Inflammatory macrophage (primary cell): ENCODE measurements around the gene LGI1.
A peak's percentile ranks its signal among the peaks of the same experiment; 100 is the strongest.
"Not testable (repeated sequence)": the region's sequence is repeated elsewhere in the genome, so short reads cannot be mapped to it uniquely, and the experiment has no call there.

Source experiments
- DNase-seq, 2 donors: peaks; one replicate each; pipeline ENCODE4 v3.0.0-alpha.2; 2020 to 2022

Gene LGI1

DNA sequence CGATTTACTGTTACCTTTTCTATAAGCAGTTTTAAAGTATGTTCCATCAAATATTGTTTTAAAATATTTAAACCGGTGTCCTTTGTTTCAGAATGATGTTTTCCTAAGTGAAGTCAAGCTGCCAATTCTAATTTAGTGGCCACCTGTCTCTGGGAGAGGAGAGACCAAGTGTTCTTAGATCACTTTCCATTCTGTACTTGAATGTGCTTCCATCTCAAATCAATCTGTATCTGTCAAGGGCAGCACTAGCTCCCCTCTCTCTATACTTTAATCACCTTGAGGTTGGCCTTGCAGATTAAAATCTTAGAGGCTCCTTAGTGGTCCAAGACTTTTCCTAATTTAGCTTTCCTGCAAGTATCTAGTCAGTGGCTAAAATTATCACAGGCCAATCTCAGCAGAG is 49.6 kb downstream of the LGI1 start:
- no peak for DNase-seq

DNA sequence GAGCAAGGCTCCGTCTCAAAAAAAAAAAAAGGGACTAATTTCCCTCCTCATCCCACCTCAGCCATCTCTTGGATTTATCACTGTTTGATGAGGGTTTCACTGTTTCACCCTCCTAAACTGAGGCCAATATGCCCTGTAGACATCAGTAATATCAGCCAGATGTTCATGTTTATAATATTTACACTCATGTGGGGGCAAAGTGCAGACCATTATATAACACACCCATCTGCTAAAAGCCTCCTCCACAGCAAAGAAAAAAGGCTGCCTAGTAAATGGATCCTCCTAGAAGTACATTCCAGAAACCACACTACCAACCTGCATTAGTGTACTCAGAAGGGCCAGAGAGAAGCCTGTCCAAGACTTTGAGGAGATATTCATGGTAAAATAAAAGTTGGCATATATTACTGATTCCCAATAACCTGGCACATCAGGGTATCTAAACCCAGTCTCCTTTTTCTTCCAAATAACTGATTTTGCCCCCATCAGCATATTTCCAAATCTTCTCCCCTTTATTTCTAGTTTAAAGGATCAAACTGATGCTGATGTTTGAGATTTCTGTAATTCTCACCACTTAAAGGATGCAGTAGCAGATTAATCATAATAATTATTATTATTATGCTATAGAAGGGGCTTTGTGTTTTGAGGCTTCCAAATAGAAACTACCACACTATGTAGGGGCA is 55.1 kb downstream of the LGI1 start:
- DNase-seq, result no peak

DNA sequence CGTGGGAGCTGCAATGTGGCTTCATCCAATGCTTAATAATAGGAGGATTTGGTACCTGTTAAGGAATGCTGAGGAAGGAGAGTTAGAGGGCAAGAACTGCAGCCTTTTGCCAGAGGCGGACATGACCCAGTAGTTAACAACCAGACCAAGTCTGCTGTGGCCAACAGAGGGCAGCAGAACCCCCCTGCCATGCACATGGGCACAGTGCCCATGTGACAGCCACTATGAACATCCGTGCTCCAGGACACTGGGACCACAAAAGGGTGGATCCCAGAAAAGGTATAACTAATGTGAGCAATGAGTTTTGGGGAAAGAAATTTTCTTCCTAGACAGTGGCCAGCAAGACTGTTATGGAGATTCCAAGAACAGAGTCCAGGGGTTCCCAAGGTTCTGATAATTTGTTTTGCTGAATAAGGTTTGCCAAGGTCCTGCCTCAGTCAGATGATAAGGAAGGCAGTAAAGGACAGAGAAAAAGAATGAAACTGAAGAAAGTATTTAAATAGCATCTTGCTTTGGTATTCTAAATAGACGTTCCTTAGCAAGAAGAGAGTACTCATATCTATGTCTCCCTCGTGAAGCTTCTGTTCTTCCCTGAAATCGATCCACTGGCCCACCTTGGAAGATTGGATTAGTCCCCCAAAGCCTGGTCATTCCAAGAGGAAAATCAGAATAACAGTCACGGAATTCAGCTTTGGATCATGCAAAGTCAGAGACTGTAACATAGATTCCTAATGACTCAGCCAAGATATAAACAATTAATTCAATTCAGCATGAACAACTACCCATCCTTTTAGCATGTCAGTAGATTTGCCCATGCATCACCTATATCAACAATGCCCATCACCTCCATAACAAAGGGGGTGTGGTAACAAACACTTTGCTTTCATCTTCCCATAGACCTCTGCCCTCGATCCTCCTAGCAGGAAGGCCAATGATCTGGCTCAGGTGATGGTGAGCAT is 56.0 kb downstream of the LGI1 start:
- DNase-seq, result peak; percentile 63 to 64

DNA sequence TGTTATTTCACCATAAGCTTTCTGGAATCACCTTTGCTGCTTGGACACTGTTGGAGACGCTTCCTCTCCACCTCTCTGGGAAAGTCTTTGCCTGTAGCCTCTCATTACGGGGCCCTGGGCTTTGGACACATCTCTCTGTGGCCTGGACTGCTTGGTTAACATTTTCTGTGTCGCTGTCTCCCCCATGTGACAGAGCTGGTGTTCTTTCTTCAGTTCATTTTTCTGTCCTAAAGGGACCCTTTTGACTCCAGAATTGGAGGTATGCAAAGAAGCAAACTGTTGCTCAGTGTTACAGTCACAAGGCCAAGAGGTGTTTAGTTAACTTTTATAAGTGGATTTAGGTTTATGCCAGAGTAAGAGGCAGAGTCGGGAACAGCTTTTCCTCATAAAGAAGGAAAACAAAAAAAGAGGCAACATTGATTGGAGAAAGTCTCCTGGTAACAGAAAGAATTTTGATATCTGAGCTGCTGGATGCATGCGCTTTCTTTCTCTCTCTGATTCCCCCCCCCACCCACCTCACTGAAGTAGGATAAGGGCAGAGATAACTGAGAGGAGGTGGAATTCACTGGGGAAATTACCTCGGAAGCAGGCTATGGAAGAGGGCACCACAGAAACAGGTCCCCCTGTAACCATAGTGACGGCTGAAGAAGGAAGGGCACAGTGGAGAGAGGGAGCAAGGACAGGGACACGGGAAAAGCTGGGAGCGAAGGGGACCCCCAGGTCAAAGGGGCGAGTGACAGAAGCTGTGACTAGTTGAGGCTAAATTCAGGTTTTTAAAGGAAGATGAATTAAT is 57.8 kb downstream of the LGI1 start:
- DNase-seq, result no peak

DNA sequence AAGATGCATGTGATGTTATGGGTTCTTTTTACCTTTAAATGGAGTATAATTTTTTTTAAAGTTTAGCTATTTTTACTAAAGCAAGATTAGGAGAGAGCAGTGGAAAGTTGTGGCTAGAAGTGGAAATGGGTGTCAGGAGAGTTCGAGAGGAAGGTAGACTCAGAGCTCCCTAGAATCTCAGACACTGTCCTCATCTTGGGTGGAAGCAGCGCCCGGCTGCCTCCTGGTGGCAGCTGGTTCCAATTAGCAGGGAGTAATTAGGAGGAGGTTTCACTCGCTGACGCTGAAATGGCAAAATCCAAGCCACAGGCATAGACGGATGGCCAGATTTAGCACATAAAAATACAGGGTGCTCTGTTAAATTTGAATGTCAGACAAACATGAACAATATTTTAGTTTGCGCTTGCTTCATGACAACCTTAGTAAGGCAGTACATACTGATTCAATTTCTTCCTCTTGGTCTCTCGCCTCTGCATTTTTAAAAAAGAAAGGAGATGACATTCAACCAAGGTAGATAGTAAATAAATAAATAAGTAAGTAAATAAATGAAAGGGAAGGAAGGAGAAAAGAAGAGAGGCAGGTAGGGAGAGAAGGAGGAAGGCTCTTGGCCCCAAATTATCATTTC is 58.5 kb downstream of the LGI1 start:
- DNase-seq, result peak; percentile 69 to 70

DNA sequence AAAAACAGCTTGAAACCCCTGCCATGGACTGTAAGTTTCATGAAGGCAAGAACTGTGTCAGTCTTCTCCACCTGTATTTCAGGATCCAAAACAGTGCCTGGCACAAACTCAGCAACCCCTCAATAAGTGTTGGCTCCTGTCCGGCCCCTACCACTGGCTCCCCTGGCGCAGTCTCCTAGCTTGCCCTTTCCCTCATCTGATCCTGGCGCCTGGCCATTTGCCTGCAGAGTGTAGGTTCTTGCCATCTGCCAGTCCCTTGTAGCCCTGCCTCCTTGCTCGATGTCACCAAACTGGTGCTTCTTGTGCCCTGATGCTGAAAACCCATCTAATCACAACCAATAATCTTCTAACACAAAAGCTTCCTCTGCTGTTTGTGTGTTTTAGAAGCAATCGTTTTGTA is 60.4 kb downstream of the LGI1 start:
- DNase-seq, result no peak

DNA sequence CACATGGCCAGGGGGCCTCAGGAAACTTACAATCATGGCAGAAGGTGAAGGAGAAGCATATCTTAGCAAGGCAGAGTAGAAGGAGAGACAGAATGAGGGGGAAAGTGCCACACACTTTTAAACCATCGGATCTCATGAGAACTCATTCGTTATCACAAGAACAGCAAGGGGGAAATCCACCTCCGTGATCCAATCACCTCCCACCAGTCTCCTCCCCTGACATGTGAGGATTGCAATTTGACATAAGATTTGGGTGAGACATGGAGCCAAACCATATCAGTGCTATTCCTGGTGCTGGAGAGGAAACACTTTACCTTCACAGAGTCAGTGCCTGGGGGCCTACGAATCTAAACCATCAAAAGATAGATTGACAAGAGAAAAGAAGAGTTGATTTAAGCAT is 61.8 kb downstream of the LGI1 start:
- no peak for DNase-seq

DNA sequence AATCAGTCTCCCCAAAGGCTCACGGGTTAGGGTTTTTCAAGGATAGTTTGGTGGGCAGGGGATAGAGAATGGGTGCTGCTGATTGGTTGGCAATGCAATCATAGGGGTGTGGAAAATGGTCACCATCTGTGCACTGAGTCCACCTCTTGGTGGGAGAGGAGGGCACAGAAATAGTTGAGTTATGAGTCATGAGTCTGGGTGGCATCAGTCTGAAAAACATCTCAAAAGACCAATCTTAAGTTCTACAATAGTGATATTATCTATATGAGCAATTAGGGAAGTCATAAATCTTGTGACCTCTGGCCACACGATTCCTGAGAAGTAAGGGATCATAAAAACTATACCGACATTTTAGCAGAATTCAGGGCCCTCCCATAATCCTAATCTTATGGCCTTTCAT is 62.7 kb downstream of the LGI1 start:
- peak in 1 of 2 donors; percentile 15 for DNase-seq

DNA sequence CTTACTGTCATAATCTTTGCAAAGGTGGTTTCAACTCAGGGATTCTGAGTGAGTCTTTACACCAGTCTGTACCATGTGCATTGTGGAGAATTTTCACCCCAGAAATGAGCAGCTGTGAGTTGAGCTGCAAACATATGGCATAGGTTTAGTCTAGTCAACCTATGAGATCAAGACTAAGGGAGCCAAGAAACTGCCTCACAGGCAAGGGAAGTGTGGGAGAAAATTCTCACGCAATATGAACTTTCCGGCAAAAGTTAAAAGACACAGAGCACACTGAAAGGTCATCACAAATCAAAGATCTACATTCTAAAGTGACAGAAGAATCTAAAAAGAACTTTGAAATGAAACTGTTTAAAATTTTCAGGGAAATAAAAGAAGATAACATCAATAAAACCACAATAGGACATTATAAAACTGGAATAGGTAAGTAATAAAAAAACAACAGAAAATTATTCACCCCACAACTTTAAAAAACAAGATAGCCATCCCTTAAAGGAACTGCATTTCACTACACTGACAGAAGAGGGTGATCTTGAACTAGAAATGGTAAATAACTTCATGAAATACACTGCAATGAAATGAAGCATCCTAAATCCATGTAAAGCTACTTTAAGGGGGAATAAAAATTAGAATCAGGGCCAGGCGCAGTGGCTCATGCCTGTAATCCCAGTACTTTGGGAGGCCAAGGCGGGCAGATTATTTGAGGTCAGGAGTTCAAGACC is 63.5 kb downstream of the LGI1 start:
- DNase-seq, result peak; percentile 3 to 32

DNA sequence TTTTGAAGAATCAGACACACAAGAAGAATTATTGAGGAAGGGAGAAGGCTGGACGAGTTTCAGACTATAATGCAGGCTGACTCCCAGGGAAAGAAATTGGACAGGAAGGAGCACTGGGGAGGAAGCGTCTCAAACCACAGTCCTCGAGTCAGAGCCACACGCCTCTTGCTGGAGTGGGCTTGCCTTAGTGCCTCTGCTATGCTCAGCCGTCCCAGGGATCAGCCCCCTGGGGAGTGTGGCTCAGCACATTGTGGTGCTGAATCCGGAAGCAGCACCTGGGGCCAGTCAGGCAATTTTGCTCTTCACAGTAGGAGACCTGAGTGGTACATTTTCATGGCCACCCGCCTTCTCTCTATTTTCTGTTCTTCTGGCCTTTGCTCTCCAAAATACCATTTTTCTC is 68.6 kb downstream of the LGI1 start:
- no peak for DNase-seq

DNA sequence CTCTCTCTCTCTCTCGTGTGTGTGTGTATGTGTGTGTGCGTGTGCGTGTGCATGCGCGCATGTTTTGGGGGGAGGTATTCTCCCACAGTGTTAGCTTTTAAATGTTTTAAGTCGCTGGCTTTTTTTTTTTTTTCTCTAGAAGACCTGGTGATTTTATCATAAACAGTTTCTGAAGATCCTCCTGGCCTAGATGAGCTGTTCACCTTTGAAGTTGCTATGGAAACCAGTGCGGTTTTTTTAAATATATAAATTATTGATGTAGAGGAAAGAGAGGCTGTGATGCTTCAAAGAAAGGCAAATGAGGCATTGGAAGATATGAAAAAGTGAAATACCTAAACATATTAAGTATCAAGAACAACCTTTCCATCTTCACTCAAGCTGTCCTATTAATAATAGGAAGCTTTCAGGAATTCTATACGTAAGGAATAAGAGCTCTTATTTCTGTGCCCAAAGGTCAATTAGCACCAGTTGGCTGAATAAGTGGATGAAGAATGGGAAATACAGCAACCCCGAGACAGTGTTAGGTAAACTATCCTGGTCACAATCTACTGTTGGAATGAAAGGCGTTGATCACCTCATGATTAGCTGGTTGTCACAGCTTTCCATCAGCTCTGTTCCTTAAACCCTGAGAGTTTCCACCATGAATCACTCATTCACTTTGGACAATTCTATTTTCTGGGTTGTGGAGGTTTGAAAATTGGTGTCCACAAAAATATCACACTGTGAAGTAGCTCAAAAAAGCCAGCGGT is 69.5 kb downstream of the LGI1 start:
- no peak for DNase-seq

DNA sequence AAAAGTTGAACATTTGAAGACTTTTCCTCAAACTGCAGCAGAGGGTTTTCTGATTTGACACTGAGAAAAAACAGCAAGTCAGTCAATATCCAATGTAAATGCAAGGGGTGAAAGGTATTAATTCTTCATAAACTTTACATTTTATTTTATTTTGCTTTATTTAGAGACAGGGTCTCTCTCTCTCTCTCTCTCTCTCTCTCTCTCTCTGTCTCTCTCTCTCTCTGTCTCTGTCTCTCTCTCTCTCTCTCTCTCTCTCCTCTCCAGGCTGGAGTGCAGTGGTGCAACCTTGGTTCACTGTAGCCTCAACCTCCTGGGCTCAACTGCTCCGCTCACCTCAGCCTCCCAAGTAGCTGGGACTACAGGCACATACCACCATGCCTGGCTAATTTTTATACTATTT is 73.3 kb downstream of the LGI1 start:
- not testable (repeated sequence) for DNase-seq

DNA sequence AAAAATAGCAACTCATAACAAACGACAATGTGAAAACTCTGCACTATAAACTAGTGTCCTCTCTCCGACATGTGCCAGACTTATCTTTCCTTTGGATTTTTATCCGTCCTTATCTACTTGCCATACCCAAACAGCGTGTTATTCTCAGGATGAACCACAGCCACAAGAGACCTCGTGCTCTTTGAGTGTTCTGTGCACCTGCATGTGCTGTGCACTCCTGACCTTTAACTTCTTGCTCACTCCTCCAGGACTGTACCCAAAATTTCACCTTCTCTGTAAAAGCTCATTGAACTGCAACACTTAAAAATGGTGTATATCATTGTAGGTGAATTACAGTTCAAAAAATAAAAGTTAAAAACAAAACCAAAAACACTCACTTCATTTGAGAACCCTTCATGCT is 78.0 kb downstream of the LGI1 start:
- no peak for DNase-seq

DNA sequence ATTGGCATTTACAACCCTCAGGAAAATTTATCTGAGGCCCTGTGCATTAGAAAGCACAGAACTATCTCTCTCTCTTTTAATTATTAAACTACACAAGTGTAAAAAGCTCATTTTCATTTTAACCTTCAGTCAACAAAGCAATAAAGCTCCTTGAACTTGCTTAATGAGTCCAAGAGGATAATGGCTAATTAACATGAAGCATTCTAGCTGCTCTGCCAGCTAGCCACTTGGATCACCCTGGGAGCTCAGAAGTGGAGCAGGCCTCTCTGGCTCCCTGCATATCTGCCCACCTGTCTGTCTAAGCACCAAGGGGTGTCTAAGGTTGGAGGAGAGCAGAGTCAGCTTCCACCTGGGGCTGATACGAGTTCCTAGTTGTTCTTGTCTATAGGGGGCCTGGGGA is 80.1 kb downstream of the LGI1 start:
- DNase-seq, result no peak

DNA sequence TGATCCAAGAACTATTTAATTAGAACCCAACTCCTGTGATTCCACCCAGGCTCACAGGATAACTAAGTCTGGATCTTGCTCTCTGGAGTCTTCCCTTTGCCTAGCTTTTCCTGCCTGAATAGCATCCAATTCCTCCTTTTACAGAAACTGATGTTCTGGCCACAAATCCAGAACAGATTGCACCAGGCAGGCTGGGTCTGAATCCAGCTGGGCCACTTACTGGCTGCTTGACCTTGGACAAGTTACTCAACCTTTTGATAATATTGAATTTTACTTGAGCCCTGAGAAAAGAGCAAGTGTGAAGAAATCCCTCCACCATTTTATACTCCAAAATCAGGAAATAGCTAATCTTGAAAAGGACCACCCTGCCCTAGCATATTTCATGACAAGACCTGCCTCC is 80.5 kb downstream of the LGI1 start:
- no peak for DNase-seq

DNA sequence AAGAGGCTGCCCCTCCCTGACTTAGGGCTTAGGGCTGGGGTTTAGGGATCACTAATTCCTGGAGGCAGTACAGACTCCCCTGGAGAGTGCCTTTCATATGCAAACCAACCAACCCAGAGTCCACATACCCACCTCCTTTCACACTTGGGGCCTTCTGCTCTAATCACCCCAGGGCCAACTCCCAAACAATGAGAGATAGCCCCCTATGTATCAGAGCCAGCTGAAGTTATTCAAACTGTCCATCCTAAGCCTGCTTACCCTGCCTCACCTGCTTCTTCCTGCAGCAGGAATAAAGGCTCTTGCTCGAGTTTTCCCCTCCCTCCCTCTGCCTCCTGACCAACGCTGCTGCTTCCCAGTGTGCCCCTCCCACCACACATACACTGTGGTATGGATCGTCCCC is 84.2 kb downstream of the LGI1 start:
- no peak for DNase-seq

DNA sequence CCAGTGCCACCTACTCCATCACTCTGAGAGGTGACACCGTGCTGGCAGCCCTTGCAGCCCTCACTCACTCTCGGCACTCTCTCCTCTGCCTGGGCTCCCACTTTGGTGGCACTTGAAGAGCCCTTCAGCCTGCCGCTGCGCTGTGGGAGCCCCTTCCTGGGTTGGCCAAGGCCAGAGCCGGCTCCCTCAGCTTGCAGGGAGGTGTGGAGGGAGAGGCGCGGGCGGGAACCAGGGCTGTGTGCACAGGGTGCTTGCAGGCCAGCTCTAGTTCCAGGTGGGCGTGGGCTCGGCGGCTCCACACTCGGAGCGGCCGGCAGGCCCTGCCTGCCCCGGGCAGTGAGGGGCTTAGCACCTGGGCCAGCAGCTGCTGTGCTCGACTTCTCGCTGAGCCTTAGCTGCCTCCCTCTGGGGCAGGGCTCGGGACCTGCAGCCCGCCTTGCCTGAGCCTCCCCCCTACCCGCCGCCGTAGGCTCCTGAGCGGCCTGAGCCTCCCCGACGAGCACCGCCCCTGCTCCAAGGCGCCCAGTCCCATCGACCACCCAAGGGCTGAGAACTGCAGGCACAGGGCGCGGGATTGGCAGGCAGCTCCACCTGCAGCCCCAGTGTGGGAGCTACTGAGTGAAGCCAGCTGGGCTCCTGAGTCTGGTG is 87.4 kb downstream of the LGI1 start:
- no peak for DNase-seq
